Daoy (cell line): ENCODE measurements around the gene VGLL4. TPM values are rescaled to one million over a fixed set of nuclear protein-coding genes. Genes with fewer than 3 reads are reported as not detected.

ENCODE experiments used
- DNase-seq: peaks from one replicate; pipeline ENCODE4 v3.0.0-alpha.2; 2015; ENCODE audit warnings: low read depth
- total RNA-seq: library from RNA; depleted of rRNA; stranded (reverse); fragments of >200 nt; shearing (Covaris generic); gene quantifications from 2 replicates; pipeline ENCODE4 v1.2.3, GENCODE V29; 2014

Gene VGLL4
- total RNA-seq, 1 experiment from 2014 or later = 35.0 TPM

- no peak for DNase-seq
Measured at GRCh38 chr3:11629716-11630115, 14.0 kb downstream of the VGLL4 start.

- no peak for DNase-seq
Measured at GRCh38 chr3:11627612-11628011, 16.1 kb downstream of the VGLL4 start.

- DNase-seq = no peak
Measured at GRCh38 chr3:11626084-11626463, 17.6 kb downstream of the VGLL4 start.

- no peak for DNase-seq
Measured at GRCh38 chr3:11625376-11626083, 18.2 kb downstream of the VGLL4 start.

GRCh38 chr3:11624704-11625375 lies 18.9 kb downstream of the VGLL4 start:
- DNase-seq = no peak

- DNase-seq = no peak
Measured at GRCh38 chr3:11624161-11624560, 19.6 kb downstream of the VGLL4 start.

- DNase-seq = no peak
Measured at GRCh38 chr3:11622586-11623550, 20.8 kb downstream of the VGLL4 start.

GRCh38 chr3:11621077-11621476 lies 22.6 kb downstream of the VGLL4 start:
- DNase-seq = no peak

GRCh38 chr3:11619946-11620652 lies 23.6 kb downstream of the VGLL4 start:
- DNase-seq = no peak

GRCh38 chr3:11619461-11619860 lies 24.3 kb downstream of the VGLL4 start:
- no peak for DNase-seq

GRCh38 chr3:11618904-11619303 lies 24.8 kb downstream of the VGLL4 start:
- DNase-seq = no peak

GRCh38 chr3:11616551-11616950 lies 27.2 kb downstream of the VGLL4 start:
- no peak for DNase-seq

- DNase-seq = no peak
Measured at GRCh38 chr3:11613851-11614487, 29.7 kb downstream of the VGLL4 start.

- no peak for DNase-seq
Measured at GRCh38 chr3:11613319-11613718, 30.4 kb downstream of the VGLL4 start.

- no peak for DNase-seq
Measured at GRCh38 chr3:11612515-11613188, 31.1 kb downstream of the VGLL4 start.

- no peak for DNase-seq
Measured at GRCh38 chr3:11611341-11611799, 32.3 kb downstream of the VGLL4 start.

GRCh38 chr3:11610700-11611275 lies 32.9 kb downstream of the VGLL4 start:
- no peak for DNase-seq

- DNase-seq = peak; percentile 89
Measured at GRCh38 chr3:11610044-11610671, 33.6 kb downstream of the VGLL4 start.

- no peak for DNase-seq
Measured at GRCh38 chr3:11609481-11609880, 34.2 kb downstream of the VGLL4 start.

GRCh38 chr3:11607816-11608215 lies 35.9 kb downstream of the VGLL4 start:
- DNase-seq = no peak
